GM12872 (cell line): ENCODE results near the gene ANGPTL2.

ENCODE experiments used
- TF ChIP-seq, protein P1 (sequence below): IDR thresholded peaks from 3 replicates; pipeline ENCODE4 v1.5.1; 2011; ENCODE audit warnings: low read depth, mild to moderate bottlenecking, low read length, moderate library complexity; ENCODE audit not compliant: insufficient read depth

Gene ANGPTL2

GRCh38 chr9:127166651-127167524 is 44.5 kb upstream of the ANGPTL2 start:
- TF ChIP-seq, protein P1, sequence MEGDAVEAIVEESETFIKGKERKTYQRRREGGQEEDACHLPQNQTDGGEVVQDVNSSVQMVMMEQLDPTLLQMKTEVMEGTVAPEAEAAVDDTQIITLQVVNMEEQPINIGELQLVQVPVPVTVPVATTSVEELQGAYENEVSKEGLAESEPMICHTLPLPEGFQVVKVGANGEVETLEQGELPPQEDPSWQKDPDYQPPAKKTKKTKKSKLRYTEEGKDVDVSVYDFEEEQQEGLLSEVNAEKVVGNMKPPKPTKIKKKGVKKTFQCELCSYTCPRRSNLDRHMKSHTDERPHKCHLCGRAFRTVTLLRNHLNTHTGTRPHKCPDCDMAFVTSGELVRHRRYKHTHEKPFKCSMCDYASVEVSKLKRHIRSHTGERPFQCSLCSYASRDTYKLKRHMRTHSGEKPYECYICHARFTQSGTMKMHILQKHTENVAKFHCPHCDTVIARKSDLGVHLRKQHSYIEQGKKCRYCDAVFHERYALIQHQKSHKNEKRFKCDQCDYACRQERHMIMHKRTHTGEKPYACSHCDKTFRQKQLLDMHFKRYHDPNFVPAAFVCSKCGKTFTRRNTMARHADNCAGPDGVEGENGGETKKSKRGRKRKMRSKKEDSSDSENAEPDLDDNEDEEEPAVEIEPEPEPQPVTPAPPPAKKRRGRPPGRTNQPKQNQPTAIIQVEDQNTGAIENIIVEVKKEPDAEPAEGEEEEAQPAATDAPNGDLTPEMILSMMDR, result no peak

DNA sequence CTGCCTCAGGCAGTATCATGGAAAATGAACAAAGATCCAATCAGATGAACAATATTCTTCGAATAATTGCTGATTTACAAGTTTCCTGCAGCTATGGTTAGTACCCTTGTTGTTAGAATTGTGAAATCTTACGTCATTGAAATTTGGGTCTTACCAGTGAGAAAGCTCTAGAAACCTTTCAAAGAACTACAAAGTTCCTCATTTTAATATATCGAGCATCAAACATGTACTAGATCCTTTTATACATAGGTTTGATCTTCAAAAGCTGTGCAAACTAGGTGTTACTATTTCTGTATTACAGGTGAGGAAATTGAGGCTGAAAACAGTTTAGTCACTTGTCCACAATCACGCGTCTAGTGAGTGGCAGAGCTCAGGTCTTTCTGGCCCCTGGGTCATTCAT is 43.7 kb upstream of the ANGPTL2 start:
- TF ChIP-seq, protein P1, result no peak

- TF ChIP-seq, protein P1, result no peak
Measured at GRCh38 chr9:127165116-127165515, 42.7 kb upstream of the ANGPTL2 start.

DNA sequence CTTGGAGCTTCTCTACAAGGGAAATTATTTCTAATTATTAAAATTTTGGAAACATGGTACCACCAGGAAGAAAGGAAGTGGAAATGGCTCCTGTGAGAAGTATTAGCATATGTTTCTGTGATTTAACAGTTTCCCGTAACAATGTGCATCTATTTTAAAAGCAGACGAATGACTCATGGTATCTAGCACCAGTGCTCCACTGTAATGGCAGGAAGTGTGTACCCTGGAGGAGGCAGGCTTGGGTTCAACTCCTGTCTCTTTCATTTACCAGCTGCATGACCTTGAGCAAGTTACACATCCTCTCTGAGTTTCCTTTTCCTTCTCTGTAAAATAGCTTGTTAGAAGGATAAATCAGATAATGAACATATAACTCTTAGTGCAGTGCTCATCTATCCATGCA is 41.0 kb upstream of the ANGPTL2 start:
- TF ChIP-seq, protein P1, result no peak

DNA sequence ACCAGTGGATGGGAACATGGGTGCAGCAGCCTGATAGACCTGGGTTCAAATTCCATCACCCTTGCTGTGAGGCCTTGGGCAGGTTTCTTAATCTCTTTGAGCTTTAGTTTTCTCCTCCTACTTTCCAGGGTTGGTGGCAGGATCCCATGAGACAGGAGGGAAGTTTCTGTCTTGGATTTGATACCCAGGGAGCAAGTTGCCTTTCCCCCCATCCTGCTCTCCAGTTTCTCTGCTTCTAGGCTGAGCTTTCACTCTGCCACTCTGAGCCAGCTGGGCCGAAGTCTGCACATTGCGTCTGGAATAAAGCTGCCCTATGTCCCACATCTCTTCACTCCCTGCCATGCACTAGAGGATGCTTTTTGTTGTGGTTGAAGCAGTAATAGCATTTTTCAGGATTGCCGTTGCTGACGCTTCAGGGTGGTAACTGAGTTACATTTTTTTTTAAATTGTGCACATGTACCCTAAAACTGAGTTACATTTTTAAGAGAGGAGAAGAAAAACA is 40.5 kb upstream of the ANGPTL2 start:
- TF ChIP-seq, protein P1, result no peak

GRCh38 chr9:127162046-127162863 is 39.8 kb upstream of the ANGPTL2 start:
- TF ChIP-seq, protein P1, result no peak

DNA sequence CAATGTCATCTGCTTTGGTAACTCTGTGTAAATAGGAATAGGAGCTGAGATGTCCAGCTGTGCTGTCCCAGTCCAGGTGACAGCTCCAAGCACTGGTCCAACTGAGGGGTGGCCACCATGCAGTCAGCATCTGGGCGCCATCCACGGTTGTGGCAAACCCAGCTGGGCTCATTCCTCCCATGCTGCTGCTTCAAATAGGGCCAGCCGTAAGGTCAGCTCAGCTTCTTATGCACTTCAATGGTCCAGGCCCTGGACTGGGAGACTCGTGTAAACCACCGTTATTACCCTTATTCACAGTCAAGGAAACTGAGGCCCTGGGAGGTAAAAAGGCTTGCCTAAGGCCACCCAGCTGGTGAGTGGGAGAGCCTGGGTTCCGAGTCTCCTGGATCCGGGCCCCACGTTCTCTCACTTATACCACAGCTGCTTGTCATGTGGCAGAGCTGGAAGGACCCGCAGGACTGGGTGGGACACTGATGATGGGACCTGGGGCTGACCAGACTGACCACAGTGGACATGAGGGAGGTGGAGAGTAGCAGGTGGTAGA is 38.7 kb upstream of the ANGPTL2 start:
- TF ChIP-seq, protein P1, result no peak
